Spleen (tissue), 11 donors: ENCODE measurements around the gene LYVE1. TPM values are rescaled to one million over a fixed set of nuclear protein-coding genes. Genes with fewer than 3 reads are reported as not detected.

Experiments
- DNase-seq: peaks from one replicate; pipeline ENCODE4 v3.0.0-alpha.2; 2020
- H3K27ac ChIP-seq, 8 donors: fragments of 200-600 bp; sonication (generic) in 7 of 8; 1 replicate in 4 of 8; 2 replicates in 4 of 8; pipeline versions ENCODE4 v1.5.0 to v1.8.0; 2016 to 2021; ENCODE audit warnings: inconsistent platforms in 4 of 8, mild to moderate bottlenecking in 4 of 8, moderate library complexity in 1 of 8
- H3K27me3 ChIP-seq, 7 donors: fragments of 200-600 bp; sonication (generic) in 6 of 7; replicated peaks in 1 of 7; 1 replicate in 4 of 7; 2 replicates in 3 of 7; pipeline versions ENCODE4 v1.5.0 to v1.8.0; 2016 to 2021; ENCODE audit warnings: inconsistent platforms in 3 of 7, mild to moderate bottlenecking in 1 of 7
- H3K36me3 ChIP-seq, 6 donors: fragments of 200-600 bp; sonication (generic) in 5 of 6; 1 replicate in 4 of 6; 2 replicates in 2 of 6; pipeline versions ENCODE4 v1.5.0 to v1.8.0; 2016 to 2021; ENCODE audit warnings: inconsistent platforms in 2 of 6
- H3K4me1 ChIP-seq, 6 donors: fragments of 200-600 bp; sonication (generic) in 5 of 6; 1 replicate in 3 of 6; 2 replicates in 3 of 6; pipeline versions ENCODE4 v1.5.0 to v1.8.0; 2016 to 2021; ENCODE audit warnings: inconsistent platforms in 3 of 6
- H3K4me3 ChIP-seq, 8 donors: fragments of 200-600 bp; sonication (generic) in 7 of 8; 1 replicate in 4 of 8; 2 replicates in 4 of 8; pipeline versions ENCODE4 v1.5.0 to v1.8.0; 2016 to 2021; ENCODE audit warnings: inconsistent platforms in 4 of 8, mild to moderate bottlenecking in 4 of 8, moderate library complexity in 2 of 8
- H3K9me3 ChIP-seq, 8 donors: fragments of 200-600 bp; sonication (generic) in 7 of 8; 1 replicate in 4 of 8; 2 replicates in 4 of 8; pipeline versions ENCODE4 v1.5.0 to v1.8.0; 2016 to 2021; ENCODE audit warnings: inconsistent platforms in 4 of 8
- CTCF ChIP-seq, 11 experiments: fragments of 200-600 bp in 7 of 11; fragments of 450-650 bp in 4 of 11; sonication (generic) in 4 of 11; IDR thresholded peaks in 8 of 11; conservative IDR thresholded peaks in 3 of 11; 1 replicate in 7 of 11; 2 replicates in 4 of 11; pipeline versions ENCODE4 v1.4.0 to v1.8.0; 2016 to 2021; ENCODE audit warnings: antibody characterized with exemption in 11 of 11, inconsistent platforms in 4 of 11, mild to moderate bottlenecking in 1 of 11
- POLR2A ChIP-seq, 3 donors: fragments of 450-650 bp; IDR thresholded peaks; one replicate each; pipeline ENCODE4 v1.5.1; 2017; ENCODE audit warnings: antibody characterized with exemption in 3 of 3, mild to moderate bottlenecking in 1 of 3
- POLR2AphosphoS5 ChIP-seq, 3 donors: sonication (generic); formaldehyde crosslinking; IDR thresholded peaks; one replicate each; pipeline ENCODE4 v1.5.1; 2017; ENCODE audit warnings: antibody characterized with exemption in 3 of 3
- WGBS, 5 donors: extraction: QIAGEN DNeasy Blood & Tissue Kit in 3 of 5; methylation state at CpG; one replicate each; pipeline versions ENCODE4 v1.1.5 to v1.1.7; 2013 to 2018; 5-methylcytosine and 5-hydroxymethylcytosine counted together
- intact Hi-C: fragments of 100-400 bp; cut with DNase I; formaldehyde crosslinking; loops from one replicate; pipeline ENCODE4 v1.15.0; 2023; ENCODE audit warnings: low total_unique reads
- polyA plus RNA-seq, 3 donors: library from polyadenylated mRNA; stranded (reverse); fragments of 200-250 nt; gene quantifications; one replicate each; pipeline ENCODE4 v1.2.1, GENCODE V29; 2013
- total RNA-seq, 7 donors: library from RNA; depleted of rRNA in 3 of 7; stranded (reverse); fragments of >200 nt in 3 of 7; fragmentation: NEBNext Ultra II Directional in 4 of 7; extraction: Animal tissue kit (Norgen Biotek cat#: 25700) in 4 of 7; gene quantifications; one replicate each; pipeline versions ENCODE4 v1.1.0 to v1.2.1, GENCODE V29; 2016 to 2021
- donor health status: healthy with polysubstance abuse.
- donor health status: DM: no; HTN: no; CAD: no; lungs with moderate emphysema.
- donor health status: DM: no; HTN: no; CAD: no.
- donor health status: Bipolar disorder and iron deficiency.
- donor health status: healthy.
- donor health status: DM: no; HTN: no; CAD: no.
- donor health status: DM: yes; HTN: yes; CAD: no.

The LYVE1 gene
- total and polyA plus RNA-seq, 10 donors, result 20.2 to 338 (median 134) TPM

GRCh38 chr11:10609636-10610035 is 41.2 kb upstream of the LYVE1 start:
- no peaks in the 10 kb centered on the region for H3K9me3 ChIP-seq
- 86 to 98% (median 91%) methylated on average over 3 of the region's 3 CpGs for WGBS, 5 donors
- peaks cover 28 to 91% (median 76%) of the 10 kb centered on the region in 6 donors for H3K4me1 ChIP-seq
- H3K36me3 ChIP-seq, result peaks cover 0 to 7% (median 0%) of the 10 kb centered on the region in 6 donors
- H3K27ac ChIP-seq, result peak overlapping the region; percentile 81 to 96 (median 90)
- no peak for TF ChIP-seq POLR2AphosphoS5 (IDR thresholded peaks at IDR 0.05)
- TF ChIP-seq CTCF (IDR thresholded peaks at IDR 0.05 in 8 of 11, conservative IDR thresholded peaks at IDR 0.05 in 3 of 11), result no peak
- no peak for TF ChIP-seq POLR2A (IDR thresholded peaks at IDR 0.05)
- no peak for DNase-seq
- H3K4me3 ChIP-seq, result peak overlapping the region in 1 of 8 donors; percentile 8
- intact Hi-C loops, result no loop called here
- H3K27me3 ChIP-seq, result no peaks in the 10 kb centered on the region

- TF ChIP-seq CTCF (IDR thresholded peaks at IDR 0.05 in 8 of 11, conservative IDR thresholded peaks at IDR 0.05 in 3 of 11), result no peak
- TF ChIP-seq POLR2AphosphoS5 (IDR thresholded peaks at IDR 0.05), result no peak
- no peak for TF ChIP-seq POLR2A (IDR thresholded peaks at IDR 0.05)
- H3K27ac ChIP-seq, result peak overlapping the region; percentile 81 to 96 (median 90)
- H3K4me1 ChIP-seq, result peaks cover 32 to 100% (median 86%) of the 10 kb centered on the region in 6 donors
- H3K36me3 ChIP-seq, result peaks cover 0 to 18% (median 0%) of the 10 kb centered on the region in 6 donors
- peak overlapping the region in 1 of 8 donors; percentile 61 for H3K4me3 ChIP-seq
- DNase-seq, result no peak
- H3K27me3 ChIP-seq, result no peaks in the 10 kb centered on the region
- H3K9me3 ChIP-seq, result no peaks in the 10 kb centered on the region
- intact Hi-C loops, result no loop called here
Observed at GRCh38 chr11:10608584-10608983, 40.1 kb upstream of the LYVE1 start.

GRCh38 chr11:10607462-10608132 is 39.1 kb upstream of the LYVE1 start:
- H3K9me3 ChIP-seq, result no peaks in the 10 kb centered on the region
- H3K4me1 ChIP-seq, result peaks cover 32 to 100% (median 90%) of the 10 kb centered on the region in 6 donors
- peak in 2 of 3 donors; percentile 61 to 63 for TF ChIP-seq POLR2AphosphoS5 (IDR thresholded peaks at IDR 0.05)
- TF ChIP-seq CTCF (IDR thresholded peaks at IDR 0.05 in 8 of 11, conservative IDR thresholded peaks at IDR 0.05 in 3 of 11), result no peak
- intact Hi-C loops, result no loop called here
- WGBS, 5 donors, result 19 to 26% (median 21%) methylated on average over 5 to 6 of the region's 6 CpGs
- H3K4me3 ChIP-seq, result peak overlapping the region in 2 of 8 donors; percentile 0 to 61
- peak overlapping the region; percentile 81 to 96 (median 90) for H3K27ac ChIP-seq
- DNase-seq, result peak; percentile 77
- peaks cover 0 to 27% (median 0%) of the 10 kb centered on the region in 6 donors for H3K36me3 ChIP-seq
- no peaks in the 10 kb centered on the region for H3K27me3 ChIP-seq

- H3K27me3 ChIP-seq, result no peaks in the 10 kb centered on the region
- TF ChIP-seq POLR2A (IDR thresholded peaks at IDR 0.05) (no peak), POLR2AphosphoS5 (IDR thresholded peaks at IDR 0.05) (peak in 1 of 3 donors; percentile 52), CTCF (IDR thresholded peaks at IDR 0.05 in 8 of 11, conservative IDR thresholded peaks at IDR 0.05 in 3 of 11) (no peak)
- WGBS, 5 donors, result 31 to 43% (median 37%) methylated on average over 6 of the region's 6 CpGs
- peaks cover 37 to 100% (median 90%) of the 10 kb centered on the region in 6 donors for H3K4me1 ChIP-seq
- DNase-seq, result no peak
- peak overlapping the region in 4 of 8 donors; percentile 0 to 61 (median 22) for H3K4me3 ChIP-seq
- H3K27ac ChIP-seq, result peak overlapping the region; percentile 81 to 96 (median 90)
- intact Hi-C loops, result no loop called here
- H3K36me3 ChIP-seq, result peaks cover 0 to 28% (median 0%) of the 10 kb centered on the region in 6 donors
- no peaks in the 10 kb centered on the region for H3K9me3 ChIP-seq
Observed at GRCh38 chr11:10606536-10607208, 38.2 kb upstream of the LYVE1 start.
